HG02943 (cell line): ENCODE measurements around the gene CRIP2.

Source experiments
- ATAC-seq: cut with Tn5 transposase; IDR thresholded peaks from one replicate; pipeline ENCODE4 v1.9.1; 2021; ENCODE audit warnings: mild to moderate bottlenecking, low read depth, moderate library complexity; ENCODE audit not compliant: unreplicated experiment

Gene CRIP2

DNA sequence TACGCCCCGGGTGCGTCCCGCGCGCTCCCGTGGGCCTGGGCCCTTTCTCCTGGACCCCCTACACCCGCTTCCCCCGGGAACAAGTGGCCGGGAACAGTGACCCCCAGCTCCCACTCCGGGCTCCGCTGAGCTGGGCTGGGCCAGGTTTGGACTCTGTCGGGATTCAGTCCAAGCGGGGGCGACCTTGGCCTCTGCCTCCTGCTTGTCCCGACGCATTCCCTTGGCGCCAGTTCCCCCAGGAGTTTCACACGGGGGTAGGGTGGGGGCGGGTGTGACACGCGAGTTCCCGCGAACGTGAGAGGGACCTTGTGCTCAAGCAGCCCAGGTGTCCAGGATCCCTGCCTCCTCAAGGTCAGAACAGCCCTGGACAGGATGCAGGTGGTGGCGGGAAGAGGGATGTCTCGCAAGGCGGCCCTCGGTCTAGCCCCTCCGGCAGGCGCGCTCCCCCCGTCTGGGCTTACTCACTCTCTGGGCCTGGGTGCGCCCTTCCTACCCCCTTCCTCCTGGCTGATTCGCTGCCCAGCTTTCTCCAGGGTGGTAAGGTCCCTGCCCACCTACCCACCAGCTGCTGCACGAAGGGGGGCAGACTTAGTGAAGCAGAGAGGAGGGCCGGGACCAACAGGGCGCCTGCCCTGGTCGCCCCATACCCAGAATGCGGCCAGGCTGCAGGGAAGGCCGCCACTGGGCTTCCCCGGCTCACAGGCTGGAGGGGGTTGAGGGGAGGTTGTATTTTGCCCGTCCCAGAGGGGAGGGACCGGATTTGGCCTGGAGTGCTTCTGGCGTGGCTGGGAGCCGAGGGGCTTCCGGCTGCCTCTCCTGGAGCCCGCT lies 862 bp downstream of the CRIP2 start:
- no peak for ATAC-seq

DNA sequence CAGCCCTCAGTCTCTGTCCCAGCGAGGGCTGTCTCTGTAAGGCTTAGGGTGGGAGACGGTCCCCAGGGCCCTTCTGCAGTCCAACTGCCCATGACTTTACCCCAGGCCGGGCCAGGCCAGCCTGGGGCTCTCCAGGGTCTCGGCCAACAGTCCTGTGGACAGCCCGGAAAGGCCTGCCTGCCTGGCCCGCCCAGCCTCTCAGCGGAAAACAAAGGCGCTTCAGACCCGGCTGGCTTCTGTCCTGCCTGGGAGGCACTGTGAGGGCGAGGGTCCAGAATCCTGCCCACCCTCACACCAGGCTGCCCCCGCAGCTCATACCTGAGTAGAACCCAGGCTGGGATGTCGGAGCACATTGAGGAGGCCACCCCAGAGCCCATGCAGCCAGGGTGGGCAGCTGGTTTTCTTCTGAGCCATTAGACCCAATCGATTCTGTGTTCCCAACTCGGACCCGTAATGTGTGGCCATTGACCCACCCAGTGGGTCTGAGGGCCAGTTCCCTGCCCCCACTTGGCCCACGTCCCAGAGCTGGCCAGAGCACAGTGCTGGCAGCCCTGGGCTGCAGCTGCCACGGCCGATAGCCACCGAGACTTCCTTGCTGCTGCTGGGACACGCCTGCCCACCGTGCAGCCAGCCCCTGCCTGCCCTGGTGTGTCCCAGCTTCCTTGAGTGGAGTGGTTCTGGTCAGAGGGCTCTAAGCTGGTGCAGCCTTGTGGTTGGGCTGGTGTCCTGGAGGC lies 1.6 kb downstream of the CRIP2 start:
- ATAC-seq = no peak

DNA sequence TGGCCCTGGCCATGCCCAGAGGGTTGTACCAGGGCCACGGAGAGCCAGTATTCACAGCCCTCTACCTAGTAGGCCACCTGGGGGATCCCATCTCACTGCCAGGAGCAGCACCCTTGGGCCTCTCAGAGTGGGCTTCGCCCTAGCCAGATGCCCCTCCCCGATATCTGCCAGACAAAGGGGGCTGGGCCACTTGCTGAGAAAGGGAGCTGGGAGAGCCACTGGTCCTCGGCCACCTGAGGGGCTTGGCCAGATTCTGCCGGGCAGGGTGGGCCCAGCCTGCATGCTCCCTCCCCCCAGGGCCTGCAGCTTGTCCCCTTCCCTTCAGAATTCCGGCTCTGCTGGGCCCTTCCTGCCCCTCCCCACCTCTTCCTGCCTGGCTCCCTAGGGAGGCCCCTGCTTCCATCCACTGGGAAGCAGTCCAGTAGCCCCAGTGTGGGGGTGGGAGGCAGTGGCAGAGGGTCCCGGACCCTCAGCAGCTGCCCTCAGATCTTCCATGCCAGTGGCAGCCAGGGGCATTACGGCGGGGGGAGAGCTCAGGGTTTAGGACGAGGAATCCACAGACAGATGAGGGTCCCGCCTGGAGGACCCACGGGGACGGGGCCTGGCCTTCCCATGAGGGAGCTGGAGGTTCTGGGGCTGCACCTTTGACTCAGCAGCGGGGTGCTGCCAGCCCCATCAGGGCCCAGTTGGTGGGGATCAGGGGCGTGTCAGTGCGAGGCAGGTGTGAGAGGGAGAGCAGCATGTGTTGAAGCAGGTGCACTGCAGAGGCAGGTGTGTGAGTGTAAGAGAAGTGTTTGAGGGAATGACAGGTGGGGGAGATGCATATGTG lies 2.4 kb downstream of the CRIP2 start:
- no peak for ATAC-seq

DNA sequence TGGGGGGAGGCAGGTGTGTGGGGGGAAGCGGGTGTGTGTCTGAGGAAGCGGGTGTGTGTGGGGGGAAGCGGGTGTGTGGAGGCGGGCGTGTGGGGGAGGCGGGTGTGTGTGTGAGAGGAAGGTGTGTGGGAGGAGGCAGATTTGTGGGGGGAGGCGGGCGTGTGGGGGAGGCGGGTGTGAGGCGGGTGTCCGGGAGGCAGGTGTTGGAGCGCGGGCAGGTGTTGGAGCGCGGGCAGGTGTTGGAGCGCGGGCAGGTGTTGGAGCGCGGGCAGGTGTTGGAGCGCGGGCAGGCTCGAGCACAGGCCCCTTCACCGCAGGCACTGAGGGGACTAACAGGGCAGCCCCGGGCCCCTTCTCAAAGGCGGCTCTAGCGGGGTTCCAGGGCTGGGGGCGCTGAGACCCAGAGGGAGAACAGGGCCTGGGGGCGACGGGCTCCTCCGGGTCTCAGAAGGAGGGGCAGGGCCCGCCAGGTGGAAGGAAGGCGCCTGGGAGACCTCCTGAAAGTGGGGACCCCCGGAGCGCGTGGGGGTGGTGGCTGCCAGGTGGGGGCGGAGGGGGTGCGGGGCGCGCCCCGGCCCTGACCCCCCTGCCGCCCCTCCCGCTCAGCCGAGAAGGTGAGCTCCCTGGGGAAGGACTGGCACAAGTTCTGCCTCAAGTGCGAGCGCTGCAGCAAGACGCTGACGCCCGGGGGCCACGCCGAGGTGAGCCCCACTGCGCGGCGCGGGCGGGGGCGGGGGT lies 3.2 kb downstream of the CRIP2 start:
- ATAC-seq = no peak

DNA sequence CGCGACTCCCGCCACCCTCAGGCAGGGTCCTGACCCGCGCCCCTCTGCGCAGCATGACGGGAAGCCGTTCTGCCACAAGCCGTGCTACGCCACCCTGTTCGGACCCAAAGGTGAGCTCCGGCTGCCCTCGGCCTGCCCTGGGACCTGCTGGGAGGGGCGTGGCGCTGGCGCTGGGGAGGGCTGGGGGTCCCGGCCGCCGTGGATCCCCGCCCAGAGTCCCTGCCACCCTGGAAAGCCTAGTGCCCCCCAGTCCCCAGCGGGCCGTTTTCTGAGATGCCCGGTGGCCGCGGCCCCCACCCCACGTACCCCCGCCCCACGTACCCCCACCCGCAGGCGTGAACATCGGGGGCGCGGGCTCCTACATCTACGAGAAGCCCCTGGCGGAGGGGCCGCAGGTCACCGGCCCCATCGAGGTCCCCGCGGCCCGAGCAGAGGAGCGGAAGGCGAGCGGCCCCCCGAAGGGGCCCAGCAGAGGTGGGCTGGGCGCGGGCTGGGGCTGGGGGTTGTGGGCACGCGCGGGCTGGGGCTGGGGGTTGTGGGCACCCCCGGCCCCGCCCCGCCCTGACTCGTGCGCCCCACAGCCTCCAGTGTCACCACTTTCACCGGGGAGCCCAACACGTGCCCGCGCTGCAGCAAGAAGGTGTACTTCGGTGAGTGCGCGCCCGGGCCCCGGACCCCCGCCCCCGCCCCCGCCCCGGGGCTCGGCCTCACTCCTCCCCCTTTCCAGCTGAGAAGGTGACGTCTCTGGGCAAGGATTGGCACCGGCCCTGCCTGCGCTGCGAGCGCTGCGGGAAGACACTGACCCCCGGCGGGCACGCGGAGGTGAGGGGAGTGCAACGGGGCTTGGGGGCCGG lies 4.0 kb downstream of the CRIP2 start:
- ATAC-seq = no peak

DNA sequence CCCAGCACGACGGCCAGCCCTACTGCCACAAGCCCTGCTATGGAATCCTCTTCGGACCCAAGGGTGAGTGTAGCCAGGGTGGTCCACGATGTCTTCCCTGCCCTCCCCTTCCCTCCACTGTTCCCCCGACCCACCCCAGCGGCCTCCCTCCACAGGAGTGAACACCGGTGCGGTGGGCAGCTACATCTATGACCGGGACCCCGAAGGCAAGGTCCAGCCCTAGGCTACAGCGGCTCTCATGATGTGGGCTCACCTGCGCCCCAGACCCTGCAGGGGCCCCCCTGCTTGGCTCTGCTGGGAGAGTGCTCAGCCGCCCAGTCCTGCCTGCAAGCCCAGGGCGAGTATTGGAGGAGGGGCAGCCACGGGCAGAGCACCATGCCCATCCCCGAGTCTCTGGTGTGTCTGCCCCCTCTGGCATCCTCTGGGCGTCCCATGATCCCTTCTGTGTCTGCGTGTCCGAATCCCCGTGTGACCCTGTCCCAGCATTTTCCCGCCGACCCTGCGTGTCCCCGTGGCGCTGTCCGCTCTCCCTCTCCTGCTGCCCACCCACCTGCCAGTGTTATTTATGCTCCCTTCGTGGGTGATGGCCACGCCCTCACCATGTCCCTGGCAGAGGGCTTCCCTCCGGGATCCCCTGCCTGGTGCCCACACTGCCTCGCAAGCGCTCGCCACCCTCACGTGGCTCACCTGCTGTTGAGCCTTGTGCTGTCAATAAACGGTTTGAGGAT lies 5.0 kb downstream of the CRIP2 start:
- ATAC-seq = no peak

DNA sequence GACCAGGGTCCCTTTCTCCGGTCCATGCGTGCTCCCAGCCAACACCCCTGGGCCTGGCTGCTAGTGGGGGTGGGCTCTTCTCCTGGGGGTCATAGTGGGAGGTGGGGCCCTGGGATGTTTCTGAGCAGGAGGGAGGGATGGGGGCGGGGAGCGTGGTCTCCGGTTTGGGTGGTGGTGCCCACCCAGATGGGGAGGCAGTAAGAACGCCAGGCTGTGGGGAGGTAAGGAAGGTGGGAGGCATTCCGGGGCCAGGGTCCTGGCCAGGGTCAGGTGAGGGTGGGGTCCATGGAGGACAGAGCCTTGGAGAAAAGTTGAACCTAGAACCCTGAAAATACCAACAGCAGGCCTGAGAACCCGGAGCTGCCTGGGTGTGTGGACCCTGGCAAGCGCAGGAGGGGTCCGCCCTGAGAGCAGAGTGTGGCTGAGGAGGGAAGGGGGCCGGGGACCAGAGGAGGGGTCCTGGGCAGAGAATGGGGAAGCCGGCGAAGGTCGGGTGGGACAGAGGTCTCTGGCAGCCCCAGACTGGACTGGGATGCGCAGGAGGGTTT lies 5.7 kb downstream of the CRIP2 start:
- ATAC-seq = no peak

DNA sequence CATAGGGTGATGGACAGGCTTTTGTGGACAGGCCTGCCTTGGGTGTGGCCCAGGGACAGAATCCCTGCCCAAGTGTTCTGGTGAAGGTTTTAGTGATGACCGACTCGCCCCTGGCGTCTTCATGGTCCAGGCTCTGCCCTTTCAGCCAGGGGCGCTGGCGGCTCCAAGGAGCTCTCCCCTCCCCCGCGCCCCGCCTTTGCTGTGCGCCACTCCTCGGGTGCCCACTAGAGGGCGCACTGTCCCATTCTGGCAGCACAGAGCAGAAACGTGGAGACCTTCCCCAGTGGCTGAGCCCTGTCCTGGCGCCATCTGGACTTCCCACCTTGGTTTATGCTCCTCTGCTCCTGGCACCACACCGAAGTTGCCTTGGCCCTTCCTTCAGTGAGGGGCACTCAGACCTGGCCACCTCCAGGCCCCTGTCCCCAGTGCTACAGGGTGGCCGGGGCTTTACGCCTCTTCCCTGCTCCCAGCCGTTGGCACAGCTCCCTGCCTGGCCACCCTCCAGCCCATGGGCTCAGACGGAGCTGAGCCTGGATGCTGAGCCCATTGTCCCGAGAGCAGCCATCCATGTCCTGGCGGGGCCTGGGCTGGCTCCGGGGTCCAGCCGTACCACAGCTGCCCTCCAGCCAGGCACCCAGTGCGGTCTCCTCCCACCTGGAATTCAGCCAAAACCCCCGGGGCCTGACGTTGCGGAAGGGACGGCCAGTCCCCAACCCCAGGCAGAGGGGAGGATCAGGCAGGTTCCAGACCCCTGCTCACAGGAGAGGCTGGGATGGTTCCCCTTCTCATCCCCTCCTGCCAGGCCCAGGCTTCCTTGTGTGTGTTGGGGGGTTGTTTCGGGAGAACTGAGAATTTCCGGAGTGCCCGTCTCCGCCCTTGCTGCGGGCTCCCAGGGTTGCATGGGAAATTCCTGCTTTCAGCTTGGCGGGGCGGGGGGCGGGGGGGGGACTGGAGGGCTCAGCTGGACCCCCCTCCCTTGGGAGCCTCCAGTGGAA lies 6.5 kb downstream of the CRIP2 start:
- no peak for ATAC-seq

DNA sequence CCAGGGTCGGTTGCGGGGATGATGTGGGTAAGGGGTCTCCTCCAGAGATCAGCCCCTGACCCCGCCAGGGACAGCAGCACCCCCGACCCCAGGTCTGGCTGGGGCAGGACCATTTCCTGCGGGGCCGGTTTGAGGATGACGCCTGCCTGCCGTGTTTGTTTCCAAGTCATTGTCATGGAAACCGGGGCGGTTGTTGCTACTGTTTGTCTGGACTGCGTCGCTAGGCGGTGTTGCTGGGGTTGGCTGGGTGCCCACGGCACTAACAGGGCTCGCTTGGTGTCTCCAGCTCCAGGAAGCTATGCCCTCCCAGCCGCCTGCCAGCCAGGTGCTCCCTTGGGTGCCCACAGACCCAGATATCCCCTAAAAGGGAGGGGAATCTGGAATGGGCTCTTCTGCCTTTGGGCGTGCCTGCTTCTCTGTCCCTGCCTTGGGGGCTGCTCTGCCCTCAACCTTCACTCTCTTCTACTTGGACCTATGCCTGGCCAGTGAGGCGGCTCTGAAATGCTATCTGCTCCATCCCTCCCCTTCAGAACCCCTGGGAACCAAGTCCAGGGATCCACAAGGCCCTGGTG lies 7.4 kb downstream of the CRIP2 start:
- ATAC-seq = no peak

DNA sequence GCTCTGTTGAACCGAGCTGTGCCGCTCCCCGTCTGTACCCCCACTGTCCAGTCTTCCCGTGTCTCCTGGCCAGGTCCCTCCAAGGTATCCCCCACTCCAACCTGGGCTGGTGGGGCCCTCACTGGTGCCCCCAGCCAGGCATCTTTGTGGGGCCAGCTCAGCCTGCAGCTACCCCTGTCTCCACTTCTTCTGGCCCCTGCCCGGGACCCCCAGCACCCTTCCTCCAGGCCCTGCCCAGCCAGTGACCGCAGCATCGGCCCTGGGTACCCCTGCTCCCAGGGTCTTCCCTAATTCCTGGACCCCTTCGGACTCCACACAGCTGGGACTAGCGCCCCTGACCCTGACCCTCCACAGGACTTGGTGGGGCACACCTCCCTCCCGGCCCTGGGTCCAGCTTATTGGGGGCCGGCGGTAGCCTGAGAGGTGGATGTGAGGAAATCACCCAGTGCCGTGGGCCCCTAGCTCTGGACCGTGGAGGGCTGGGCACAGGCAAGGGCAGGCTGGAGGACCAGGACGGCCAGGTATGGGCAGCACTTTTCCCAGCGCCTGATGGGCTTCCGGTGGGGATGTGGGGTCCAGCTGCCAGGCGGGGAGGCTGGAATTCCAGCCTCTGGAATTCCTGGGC lies 8.0 kb downstream of the CRIP2 start:
- ATAC-seq = no peak

DNA sequence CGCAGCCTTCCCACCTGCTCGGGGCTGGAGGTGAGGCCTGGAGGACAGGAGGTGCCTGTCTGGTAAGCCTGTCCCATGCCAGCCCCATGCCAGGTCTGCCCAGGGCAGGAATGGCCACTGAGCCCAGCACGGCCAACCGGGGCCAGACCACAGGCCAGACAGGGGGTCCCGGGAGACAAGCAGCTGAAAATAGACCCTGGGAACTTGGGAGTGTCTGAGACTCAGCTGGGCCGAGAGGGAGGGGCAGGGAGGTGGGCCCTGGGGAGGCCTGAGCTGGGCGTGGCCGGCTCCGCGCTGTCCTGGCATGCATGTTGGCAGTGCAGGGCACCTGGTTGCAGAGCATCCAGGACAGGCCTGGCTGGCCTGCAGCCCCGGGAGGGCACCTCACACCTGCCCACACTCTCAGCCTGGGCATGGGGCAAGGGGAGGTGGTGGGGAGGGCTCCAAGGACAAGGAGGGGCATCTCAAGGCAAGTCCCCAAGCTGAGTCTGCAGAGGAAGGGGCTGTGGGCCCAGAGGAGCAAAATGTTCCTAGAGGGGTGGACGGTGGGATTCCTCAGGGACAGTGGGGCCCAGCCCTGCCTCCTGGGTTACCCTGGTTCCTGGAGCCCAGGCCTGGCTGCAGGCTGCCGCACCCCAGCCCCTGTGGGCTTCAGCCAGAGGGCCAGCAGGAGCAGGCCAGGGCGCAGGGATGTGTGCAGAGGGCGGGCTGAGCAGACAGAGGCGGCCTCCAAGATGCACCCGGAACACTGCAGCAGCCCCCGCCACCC lies 8.9 kb downstream of the CRIP2 start:
- no peak for ATAC-seq

DNA sequence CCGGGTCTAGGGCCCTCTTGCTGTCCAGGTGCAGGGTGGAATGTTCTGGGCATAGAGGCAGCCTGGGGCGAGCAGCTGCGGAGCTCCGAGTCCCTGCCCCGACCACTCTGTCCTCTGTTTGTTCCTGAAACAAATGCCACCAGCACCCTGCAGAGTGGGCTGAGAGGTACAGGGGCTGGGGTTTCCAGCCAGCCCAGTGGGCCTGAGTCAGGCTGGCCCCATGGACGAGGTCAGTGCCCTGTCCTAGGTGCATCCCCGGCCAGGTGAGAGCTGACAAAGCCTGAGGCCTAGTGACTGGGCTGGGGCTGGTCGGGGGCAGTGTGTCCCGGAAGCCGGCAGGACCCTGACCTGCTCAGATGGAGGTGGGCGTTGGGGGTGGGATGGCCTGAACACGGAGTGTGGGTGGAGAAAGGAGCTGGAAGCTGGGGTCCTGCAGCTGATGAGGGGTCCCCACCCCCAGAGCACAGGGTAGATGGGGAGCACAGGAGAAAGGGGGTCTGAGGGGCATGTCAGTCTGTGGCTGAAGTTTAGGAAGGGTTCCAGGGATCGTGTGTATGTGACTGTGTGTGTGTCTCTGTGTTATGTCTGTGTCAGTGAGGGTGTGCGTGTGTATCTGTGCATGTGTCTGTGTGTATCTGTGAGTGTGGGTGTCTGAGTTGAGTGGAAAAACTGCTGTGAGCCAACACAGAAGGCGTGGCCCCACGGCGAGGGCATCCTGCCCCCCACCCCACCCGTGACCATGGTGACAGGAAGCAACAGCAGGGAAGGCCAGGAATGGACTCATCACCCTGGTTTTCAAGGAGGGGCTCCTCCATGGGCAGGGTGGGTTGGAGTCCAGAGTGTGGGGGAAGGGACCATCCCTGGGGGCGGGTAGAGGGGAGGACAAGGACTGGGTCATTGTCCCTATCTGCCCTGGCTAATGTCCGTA lies 9.7 kb downstream of the CRIP2 start:
- no peak for ATAC-seq

DNA sequence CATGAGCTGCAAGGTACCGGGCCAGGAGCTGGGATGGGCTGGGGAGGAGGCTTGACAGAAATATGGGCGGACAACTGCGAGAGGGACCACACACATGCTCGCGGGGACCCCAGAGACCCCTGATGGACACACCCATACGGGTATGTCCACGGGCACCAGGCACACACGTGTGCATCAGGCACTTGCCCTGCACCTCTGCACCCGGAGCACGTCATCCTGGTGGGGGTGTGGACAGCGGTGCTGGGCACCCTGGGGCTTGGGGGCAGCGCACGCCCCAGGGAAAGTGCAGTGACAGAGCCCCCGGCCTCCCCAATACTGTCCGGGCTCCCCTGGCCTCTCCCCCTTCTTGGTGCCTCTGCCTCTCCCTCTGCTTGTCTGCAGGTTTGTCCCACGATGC lies 10.4 kb downstream of the CRIP2 start:
- ATAC-seq = no peak

DNA sequence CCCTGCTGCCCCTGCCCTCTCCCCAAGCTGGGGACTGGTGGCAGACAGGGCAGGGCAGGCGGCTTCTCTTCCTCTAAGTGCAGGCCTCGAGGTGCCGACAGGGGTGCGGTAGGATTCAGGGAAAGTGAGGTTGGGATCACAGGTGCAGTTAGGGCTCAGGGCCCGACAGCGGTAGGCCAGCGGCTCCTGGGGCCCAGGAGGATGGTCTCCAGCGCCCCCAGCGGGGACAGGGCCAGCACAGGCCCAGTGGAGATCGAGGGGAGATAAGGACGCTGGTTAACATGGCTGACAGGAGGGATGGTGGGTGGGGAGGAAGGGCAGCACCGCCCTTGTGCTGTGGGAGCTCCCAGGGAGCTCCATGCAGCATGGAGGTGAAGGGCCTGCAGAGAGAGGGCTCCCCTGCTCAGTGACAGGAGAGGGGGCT lies 11.1 kb downstream of the CRIP2 start:
- no peak for ATAC-seq
